NCI-H2081 treated with DMSO at 0.1 percent for 48 hours (cell line): ENCODE results near the gene HNRNPA3.
"Not testable (repeated sequence)": the region's sequence is repeated elsewhere in the genome, so short reads cannot be mapped to it uniquely, and the experiment has no call there.

Experiments used
- DNase-seq: peaks from one replicate; lab custom pipeline; 2025; lab: John Stamatoyannopoulos, UW

Gene HNRNPA3

DNA sequence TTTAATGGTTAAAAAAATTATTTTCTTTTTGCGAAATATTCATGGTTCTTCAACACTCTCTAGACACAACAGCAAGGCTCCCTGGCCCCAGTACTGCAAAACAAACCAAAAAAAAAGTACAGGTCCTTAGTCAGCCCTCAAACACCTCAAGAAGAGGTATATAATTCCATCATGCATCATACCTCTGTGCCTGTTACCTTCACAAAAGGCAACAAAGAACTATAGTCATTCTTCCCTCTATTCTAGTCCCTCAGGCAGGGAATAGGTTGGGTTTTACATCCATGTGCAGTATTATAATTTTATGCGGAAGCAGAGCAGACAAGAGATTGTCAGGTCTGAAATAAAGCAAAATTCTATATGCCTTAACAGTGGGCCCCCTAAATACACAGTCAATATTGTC is 43.4 kb downstream of the HNRNPA3 start:
- no peak for DNase-seq

DNA sequence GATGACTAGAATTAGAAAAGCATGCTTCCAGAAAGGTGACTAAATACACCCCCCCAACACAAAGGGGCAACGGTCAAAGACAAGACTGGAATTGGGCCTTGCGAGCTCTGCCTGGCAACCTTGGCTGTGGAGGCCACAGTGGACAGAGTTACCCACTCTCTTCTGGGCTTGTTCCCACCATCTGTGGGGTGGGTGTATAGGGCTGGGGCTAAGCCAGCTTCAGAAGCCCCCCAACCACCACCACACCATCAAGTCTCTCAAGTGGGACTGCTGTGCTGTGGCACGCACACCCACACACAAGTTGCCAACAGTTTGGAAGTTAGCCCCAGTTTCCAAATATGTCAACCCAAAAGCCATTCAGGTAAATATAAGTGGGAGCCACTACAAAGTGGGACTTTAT is 44.1 kb downstream of the HNRNPA3 start:
- no peak for DNase-seq

DNA sequence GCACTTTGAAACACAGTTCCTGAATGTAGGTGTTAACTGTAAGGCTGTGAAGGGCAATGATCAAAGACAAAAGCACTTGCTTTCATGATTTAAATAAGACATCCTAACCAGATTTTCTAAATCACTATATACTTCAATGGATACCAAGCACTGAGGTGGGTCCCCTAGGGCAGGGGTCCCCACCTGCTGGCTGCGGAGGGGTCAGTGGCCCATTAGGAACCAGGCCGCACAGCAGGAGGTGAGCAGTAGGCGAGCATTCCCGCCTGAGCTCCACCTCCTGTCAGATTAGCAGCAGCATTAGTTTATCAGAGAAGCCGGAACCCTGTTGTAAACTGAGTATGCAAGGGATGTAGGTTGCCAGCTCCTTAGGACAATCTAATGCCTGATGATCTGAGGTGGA is 44.9 kb downstream of the HNRNPA3 start:
- DNase-seq = no peak

DNA sequence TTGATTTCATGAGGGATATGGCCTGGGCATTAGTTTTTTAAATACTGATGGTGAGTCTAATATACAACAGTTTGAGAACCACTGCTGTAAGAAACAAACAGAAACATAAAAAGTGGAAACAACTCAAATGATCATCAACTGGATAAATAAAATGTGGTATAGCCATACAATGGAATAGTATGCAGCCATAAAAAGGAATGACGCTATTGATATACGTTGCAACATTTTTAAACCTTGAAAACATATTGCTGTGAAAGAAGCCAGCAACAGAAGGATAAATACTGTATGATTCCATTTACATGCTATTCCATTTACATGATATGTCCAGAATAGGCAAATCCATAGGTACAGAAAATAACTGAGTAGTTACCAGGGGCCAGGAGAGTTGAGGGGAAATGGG is 45.5 kb downstream of the HNRNPA3 start:
- DNase-seq = no peak

DNA sequence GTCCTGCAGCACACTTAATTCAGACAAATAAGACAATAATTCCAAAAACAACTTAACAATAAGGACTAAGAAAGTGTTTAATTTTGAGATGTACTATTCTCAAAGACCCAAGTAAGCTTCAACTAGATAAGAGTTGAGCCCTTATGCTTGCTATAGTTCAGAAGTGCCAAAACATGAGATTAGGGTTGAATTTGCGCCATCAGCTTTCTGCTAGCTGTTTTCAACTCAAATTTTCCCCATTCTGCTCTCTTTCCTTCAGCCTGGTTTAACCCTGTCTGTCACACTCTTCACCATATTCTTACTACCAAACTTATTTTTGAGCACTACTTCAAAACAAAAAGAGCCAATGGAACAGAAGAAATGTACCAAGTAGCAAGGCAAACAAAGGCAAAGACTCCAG is 47.8 kb downstream of the HNRNPA3 start:
- no peak for DNase-seq

DNA sequence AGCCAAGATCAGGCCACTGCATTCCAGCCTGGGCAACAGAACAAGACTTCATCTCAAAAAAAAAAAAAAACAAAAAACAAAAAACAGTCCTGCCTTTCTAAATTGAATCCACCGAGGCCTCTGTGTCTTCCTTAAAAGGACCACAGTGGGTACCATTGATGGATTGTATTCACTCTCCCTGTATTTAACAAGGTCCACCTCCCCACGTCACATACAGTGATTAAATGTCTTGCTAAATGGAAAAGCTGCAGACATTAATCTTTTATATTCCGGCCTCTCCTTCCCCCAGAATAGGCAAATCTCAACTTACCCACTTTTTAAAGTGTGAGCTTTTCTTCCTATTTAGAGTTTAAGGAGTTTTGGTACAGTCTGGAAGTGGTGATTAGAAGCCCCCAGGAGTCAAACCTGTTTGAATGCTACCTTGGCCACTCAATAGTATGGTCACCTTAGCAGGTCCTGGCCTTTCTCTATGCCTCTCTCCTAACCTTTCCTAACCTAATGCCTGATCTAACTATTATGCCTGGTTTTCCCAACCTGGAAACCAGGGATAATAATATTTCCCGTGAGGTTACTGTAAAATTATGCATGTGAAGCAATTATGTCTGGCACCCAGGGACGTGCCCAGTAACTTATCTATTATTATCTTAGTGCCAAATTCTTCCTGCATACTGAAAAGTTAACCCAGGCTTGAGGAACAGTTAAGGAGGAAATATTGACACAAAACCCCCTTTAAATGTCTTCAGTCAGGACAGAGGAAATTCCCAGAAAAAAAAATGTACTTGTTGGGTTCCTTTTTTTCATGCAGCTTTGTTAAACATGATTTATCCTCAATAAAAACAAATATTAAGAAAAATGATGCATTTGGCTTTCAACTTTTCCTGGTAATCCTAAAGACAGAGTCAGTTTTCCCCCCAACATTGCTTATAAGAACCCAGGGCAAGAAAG is 48.8 kb downstream of the HNRNPA3 start:
- no peak for DNase-seq

DNA sequence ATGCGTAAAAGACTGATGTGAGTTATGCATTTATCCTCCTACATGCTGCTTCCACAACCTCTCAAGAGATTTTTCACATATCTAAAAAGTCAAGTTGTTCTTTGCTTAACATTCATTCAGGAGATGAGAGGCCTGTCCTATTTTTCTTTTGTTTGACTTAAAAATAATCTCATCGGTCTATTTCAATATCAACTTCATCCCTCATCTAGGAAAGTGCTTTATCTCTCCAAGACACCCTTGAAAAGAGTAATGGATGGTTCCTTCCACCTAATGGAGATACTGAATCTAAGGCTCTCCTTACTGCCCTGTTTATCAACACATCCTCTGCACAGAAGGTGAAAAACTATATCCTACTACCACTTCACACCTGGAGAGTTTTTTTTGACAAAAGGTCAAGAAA is 49.5 kb downstream of the HNRNPA3 start:
- DNase-seq = no peak

DNA sequence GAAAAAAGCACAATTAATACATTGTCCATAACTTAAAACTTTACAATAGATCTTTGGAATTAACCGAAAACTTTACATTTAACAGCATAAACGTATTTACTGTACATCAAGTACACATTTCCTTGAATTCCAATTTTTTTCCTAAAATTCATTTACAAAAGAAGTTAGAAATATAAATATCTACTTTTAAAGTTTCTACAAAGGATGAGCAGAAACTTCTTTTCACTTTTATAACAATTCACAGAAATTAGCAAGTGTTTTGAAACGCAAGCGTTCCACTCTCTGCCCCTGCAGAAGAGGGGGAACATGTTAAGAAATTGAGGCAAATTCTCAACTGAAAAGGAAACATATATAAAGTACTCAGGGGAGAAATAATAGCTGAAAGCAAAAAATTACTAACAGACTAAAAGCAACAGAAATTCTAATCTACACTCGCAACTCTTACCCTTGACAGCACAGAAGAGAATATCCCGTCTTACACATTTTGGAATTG is 50.4 kb downstream of the HNRNPA3 start:
- DNase-seq = no peak

DNA sequence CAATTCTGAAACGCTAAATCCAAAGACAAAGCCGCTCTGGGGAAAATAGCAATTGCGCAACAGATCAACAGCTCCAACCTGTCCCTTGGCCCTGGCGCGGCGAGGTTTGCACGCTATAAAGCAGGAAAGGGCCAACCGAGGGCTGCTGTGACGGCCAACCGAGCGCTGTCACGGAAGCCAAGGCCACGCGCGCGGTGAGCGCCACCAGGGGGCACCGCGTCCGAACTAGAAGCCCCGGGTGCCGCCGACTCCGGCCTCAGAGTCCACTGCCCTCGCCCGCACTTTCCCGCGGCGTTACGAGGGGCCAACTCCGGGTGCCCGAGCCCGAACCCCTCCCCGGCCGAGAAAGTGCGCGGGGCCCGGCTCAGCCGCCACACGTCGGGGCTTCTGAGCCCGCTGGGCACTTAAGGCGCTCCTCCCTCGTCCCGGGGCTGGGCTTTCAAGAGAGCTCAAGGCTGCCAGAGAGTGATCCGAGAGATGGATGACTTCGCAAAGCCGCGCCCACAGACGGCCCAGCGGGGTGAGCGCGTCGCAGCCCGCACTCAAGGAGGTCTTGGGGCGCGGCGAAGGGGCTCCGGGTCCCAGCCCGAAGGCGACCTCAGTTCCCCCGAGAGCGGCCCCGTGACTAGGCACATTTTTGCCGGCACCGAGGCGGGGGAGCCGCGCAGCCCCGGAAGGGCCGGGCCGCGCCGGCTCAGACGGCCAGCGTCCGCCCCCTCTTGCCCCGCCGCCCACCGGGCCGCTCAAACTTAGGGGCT is 51.0 kb downstream of the HNRNPA3 start:
- DNase-seq = peak; percentile 60

DNA sequence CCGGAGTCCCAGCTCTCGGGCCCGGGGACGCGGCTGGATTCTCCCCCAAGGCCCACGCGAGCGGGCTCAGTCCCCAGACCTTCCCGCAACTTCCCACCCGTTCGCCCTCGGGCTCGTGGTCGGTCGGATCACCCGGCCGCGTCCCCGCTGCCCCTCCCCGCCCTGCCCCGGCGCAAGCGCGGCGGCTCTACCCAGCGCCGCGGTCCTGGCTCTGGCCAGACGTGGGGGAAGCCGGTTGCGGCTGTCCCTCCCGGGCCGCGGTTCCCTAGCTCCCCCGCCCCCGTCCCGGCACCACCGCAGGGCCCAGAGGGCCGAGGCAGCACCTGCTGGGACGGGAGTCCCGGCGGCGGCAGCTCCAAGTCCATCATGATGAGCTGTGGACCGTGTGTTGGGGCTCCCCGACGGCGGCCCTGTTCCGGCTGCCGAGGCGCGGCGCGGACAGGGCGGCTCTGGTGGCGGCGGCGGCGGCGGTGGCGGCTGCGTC is 51.7 kb downstream of the HNRNPA3 start:
- no peak for DNase-seq

DNA sequence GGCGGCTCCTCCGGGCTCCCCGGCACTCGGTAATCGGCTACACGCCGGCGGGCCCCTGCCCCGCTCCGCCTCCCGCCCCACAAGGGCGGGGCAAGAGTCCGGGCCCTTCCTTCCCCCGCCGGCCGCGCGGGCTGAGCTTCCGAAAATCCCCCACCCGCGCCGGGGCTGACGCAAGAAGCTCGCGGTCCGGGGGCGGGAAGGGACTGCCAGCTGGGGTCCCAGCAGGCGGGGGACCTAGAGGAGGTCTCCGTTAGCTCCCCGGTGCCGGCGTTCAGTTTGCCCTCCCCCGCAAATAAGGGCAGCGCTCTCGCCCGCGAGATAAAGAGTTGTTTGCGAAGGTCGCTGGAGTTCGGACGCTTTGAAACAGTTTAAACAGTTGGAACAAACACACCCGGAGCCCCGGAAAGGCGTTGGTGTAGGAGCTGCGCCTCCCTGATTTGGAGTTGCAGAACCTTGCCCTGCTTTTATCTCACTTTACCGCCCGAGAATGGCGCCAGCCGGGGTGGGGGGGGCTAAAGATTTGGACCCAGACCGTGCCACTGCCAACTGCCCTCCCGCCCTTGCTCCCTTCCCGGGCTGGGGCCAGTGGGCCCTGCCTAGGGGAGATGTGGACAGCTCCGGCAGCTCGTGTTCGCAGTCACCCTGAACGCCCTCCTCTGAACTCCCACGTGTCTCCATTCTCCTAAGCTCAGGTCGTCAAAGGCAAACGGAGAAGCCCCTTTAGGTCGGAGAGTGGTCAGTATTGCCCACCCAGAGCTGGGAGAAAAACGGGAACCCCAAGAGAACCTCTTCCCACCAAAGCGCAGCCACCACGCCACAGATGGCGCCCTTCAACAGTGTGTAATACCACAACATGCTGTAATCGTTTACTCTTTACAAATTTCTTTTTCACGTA is 52.3 kb downstream of the HNRNPA3 start, which contains the start of gene NFE2L2:
TSS of gene NFE2L2 (minus strand) at position 35 of the 895 bp plus-strand sequence. CDS start 151 bp downstream, outside the sequence.
- DNase-seq = peak; percentile 67

DNA sequence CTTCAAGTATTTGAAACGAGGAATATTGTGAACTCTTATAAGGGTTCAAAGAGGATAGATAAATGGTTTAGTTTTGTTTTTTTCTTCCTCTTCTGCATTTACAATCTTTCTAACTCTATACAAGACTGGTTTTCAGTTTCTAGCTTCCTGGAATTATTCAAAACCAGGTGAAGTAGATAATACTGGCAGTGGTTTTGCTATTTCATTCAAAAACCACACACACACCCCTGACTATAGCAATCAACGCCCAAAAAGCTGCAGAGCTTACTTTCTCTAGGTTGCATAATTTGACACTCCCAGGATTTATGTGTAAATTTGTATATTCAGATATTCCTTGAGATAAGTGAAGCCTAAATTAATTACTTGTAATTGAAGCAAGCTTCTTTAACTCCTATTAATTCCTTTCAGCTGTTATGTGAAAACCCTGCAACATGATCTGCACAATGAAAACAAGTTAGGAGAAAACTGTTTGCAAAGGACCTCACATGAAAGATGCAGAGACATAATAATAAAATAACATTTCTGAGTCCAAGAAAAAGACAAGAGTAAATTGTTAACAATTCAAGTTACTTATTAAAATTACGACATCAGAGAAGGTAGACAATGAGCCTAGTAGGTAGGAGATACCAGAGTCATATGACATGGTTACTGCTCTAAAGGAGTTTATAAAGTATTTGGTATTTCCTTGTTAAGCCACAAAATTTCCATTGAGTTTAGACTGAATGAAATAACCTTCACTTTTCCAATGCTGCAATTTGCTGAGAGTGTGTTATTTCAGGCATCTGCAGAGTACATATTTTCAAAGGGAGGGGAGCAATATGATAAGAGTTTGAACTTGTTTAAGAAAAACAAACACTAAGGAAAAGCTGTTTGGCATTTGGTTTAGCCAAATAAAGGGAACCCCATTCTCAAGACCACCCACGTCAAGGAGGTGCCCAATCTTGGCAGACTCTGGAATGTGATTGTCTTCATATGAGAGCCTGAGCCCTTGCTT is 53.5 kb downstream of the HNRNPA3 start:
- no peak for DNase-seq

DNA sequence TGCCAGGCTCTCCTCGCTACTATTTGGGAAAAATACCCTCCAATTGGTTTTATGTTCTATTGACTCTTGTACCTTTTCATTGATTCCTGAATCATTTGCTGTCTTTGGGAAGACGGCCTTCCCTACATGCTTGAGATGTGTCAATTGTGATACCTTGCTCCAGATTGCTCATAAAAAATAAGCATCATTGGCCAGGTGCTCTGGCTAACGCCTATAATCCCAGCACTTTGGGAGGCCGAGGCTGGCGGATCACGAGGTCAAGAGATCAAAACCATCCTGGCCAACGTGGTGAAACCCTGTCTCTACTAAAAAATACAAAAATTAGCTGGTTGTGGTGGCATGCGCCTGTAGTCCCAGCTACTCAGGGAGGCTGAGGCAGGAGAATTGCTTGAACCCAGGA is 54.4 kb downstream of the HNRNPA3 start:
- not testable (repeated sequence) for DNase-seq

DNA sequence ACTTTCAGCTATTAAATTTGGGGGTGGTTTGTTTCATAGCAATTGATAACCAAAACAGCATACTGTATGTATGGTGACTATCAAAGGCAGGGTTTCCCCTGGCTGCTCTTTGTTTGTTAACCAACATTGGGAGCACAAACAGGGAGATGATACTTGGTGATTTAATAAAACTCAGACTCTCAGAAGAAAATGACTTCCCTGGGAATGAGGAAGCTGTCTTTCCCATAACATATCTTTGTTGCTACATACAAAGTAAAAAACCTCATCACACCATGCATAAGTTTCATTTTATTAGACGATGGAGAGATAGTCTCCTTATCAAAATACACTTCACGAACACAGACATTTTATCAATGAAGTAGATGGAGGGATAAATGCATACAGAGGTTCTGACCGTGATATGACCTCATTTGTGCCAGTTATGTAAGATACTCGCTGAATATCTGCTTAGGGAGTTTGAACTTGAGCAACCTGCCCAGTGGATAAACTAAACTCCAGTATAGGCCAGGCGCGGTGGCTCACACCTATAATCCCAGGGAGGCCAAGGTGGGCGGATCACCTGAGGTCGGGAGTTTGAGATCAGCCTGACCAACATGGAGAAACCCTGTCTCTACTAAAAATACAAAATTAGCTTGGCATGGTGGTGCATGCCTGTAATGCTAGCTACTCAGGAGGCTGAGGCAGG is 55.7 kb downstream of the HNRNPA3 start:
- no peak for DNase-seq

DNA sequence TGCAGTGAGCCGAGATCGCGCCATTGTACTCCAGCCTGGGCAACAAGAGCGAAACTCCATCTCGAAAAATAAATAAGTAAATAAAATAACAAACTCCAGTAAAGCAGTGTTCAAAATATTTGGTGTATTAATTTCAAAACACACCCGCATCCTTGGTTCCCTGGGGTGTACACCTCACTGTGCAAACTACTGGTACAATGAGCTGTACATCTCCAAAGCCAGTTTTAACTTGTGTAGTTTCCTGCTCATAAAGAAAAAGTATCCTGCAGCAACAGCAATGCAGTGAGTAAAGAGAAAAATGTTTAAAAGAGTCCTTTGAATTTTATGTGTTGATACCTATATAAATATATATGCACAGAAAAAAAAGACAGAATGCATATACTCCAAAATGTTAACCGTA is 56.3 kb downstream of the HNRNPA3 start:
- DNase-seq = no peak

DNA sequence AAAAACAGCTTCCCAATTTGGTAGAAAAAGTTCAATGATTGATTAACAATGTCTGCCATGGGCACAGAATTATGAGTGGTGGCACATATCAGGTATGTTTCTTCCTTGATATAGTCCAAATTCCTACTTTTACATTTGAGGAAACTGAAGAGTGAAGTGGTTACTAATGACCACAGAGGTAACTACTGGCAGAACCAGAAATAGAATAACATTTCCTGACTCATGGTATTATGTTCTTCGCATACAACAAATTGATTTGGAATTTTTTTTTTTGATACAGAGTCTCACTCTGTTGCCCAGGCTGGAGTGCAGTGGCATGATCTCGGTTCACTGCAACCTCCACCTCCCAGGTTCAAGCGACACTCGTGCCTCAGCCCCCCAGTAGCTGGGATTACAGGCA is 57.9 kb downstream of the HNRNPA3 start:
- no peak for DNase-seq

DNA sequence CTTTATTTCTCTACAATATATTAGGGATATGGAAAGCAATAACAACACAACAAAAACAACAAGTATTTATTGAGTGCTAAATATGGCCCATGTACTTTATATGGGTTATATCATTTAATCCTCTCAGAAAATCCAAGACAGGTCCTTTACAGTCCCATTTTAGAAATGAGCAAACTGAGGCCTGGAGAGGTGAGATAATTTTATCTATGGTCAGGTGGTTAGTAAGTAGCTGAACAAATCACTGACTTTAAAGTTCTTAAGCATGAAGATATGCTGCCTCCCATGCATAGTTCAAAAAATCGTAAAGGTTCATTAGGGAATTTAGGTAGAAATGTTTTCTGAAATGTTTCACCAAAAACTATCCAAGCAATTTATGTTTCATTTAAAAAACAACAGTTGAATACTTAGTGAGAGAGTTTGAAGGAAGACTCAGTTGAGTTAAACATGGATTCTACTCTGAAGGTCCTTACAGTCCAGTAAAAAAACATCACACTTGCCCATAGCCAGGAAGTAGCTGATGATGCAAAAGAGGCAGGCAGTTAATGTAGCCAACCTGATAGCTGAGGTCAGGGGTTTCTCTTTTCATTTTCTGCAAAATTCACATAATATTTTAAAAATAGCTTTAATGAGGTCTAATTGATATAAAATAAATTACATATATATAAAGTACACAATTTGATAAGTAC is 59.5 kb downstream of the HNRNPA3 start:
- no peak for DNase-seq

DNA sequence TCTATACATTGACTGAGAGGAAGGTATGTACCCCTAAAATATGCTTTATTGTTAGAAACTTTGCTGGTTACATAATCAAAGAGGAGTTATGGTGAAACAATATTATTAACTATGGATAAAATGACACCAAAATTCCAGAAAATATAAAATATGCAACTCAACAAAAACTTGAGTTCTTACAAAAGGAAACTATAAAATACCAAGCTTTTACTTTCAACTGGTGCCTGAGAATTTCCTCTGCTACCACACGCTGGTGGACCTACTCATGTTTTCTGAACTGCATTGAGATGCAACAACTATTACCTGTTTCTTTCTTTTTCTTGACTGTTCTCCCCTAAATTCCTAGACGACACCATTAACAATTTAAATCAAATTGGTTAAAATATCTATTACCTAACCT is 60.2 kb downstream of the HNRNPA3 start:
- DNase-seq = no peak

DNA sequence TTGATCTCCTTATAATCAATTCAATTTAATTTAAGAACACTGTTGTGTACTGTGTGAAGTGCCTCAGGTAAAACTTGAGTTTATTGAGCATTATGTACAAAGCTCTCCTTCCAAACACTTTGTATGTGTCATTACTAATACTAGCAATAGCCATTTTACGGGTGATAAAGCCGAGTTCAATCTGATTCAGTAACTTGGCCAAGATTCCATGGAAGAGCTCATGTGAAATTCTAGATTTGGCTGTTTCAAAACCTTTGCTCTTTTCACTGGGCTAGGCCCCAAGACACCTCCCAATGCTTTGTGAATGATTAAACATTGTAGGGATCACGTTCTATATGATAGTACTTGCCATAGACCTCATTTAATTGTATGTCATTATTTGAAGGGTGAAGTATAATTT is 60.8 kb downstream of the HNRNPA3 start:
- no peak for DNase-seq
